ENCODE measurements around the gene PLOD1.

The PLOD1 gene

GRCh38 chr1:11979028-11979850, 44.7 kb downstream of the PLOD1 start:
- TF ChIP-seq, protein P1, sequence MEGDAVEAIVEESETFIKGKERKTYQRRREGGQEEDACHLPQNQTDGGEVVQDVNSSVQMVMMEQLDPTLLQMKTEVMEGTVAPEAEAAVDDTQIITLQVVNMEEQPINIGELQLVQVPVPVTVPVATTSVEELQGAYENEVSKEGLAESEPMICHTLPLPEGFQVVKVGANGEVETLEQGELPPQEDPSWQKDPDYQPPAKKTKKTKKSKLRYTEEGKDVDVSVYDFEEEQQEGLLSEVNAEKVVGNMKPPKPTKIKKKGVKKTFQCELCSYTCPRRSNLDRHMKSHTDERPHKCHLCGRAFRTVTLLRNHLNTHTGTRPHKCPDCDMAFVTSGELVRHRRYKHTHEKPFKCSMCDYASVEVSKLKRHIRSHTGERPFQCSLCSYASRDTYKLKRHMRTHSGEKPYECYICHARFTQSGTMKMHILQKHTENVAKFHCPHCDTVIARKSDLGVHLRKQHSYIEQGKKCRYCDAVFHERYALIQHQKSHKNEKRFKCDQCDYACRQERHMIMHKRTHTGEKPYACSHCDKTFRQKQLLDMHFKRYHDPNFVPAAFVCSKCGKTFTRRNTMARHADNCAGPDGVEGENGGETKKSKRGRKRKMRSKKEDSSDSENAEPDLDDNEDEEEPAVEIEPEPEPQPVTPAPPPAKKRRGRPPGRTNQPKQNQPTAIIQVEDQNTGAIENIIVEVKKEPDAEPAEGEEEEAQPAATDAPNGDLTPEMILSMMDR (IDR thresholded peaks at IDR 0.05) = no peak
- peaks cover 33% of the 10 kb centered on the region for H3K4me1 Mint-ChIP-seq

DNA sequence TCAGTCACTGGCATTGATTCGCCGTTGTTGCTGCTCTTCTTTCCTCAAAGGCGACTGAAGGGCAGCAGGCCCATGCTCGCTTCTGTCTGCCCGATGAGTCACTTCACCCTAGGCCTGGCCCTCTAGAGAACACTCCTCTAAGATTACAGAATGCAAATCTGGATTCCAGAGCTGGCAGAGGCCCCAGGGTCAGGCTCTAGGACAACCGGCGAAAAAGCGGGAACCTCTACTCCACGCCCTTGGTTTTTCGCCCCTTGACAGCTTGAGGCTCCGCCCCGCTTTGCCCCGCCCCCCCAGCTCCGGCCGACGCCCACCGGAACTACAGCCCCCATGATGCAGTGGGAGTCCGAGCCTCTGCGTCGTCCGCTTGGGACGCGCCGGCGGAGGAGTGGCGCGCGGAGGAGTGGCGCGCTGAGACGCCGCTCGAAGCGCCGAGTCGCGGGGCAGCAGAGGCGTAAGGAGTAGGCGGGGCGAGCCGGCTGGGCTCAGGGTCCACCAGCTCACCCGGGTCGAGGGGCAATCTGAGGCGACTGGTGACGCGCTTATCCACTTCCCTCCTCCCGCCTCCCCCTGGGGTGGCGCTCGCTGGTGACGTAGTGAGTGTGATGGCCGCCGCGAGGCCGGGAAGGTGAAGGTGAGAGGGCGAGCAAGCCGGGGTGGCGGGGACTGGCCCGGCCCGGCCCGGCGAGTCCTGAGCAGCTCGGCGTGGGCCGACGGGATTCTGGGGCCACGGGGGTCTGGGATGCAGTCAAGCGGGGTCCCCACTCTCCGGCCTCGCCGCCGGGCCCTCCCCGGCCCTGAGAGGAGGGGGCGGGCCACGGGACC, 45.5 kb downstream of the PLOD1 start, which contains the start of gene MFN2:
Gene MFN2, plus strand, starts transcription at position 594 of the 825 bp plus-strand sequence. CDS start 8,725 bp downstream, outside the sequence.
- TF ChIP-seq, protein P1 (IDR thresholded peaks at IDR 0.05) = no peak
- no peaks in the 10 kb centered on the region for H3K9me3 Mint-ChIP-seq
- H3K4me3 Mint-ChIP-seq = peak within 1 kb of the TSS; percentile 99
- peaks cover 31% of the 10 kb centered on the region for H3K36me3 Mint-ChIP-seq (ENCODE audit: low read depth)
- peaks cover 33% of the 10 kb centered on the region for H3K4me1 Mint-ChIP-seq
- peak; percentile 98 for DNase-seq
- H3K27me3 Mint-ChIP-seq (ENCODE audit: low read depth, poor library complexity) = no peaks in the 10 kb centered on the region
- H3K27ac Mint-ChIP-seq = peak within 1 kb of the TSS; percentile 99

More at GRCh38 chr1:11979028-11979850, 44.7 kb downstream of the PLOD1 start:
- H3K36me3 Mint-ChIP-seq (ENCODE audit: low read depth) = peaks cover 31% of the 10 kb centered on the region
- H3K27ac Mint-ChIP-seq = peak overlapping the region; percentile 73
- H3K9me3 Mint-ChIP-seq = no peaks in the 10 kb centered on the region
- peak overlapping the region; percentile 99 for H3K4me3 Mint-ChIP-seq
- no peak for DNase-seq
- no peaks in the 10 kb centered on the region for H3K27me3 Mint-ChIP-seq (ENCODE audit: low read depth, poor library complexity)

GRCh38 chr1:11980676-11980972, 46.1 kb downstream of the PLOD1 start:
- H3K4me1 Mint-ChIP-seq = peaks cover 33% of the 10 kb centered on the region
- peak overlapping the region; percentile 99 for H3K4me3 Mint-ChIP-seq
- H3K9me3 Mint-ChIP-seq = no peaks in the 10 kb centered on the region
- no peak for DNase-seq
- H3K27me3 Mint-ChIP-seq (ENCODE audit: low read depth, poor library complexity) = no peaks in the 10 kb centered on the region
- peak overlapping the region; percentile 99 for H3K27ac Mint-ChIP-seq
- peaks cover 26% of the 10 kb centered on the region for H3K36me3 Mint-ChIP-seq (ENCODE audit: low read depth)
- TF ChIP-seq, protein P1 (IDR thresholded peaks at IDR 0.05) = no peak

- Mint-ChIP-seq H3K9me3 (no peaks in the 10 kb centered on the region), H3K27ac (peak overlapping the region; percentile 68), H3K4me1 (peaks cover 33% of the 10 kb centered on the region), H3K27me3 (ENCODE audit: low read depth, poor library complexity) (peaks cover 2% of the 10 kb centered on the region), H3K36me3 (ENCODE audit: low read depth) (peaks cover 31% of the 10 kb centered on the region), H3K4me3 (peak overlapping the region; percentile 99)
- no peak for DNase-seq
- TF ChIP-seq, protein P1 (IDR thresholded peaks at IDR 0.05) = no peak
Observed at GRCh38 chr1:11981378-11982009, 47.0 kb downstream of the PLOD1 start.

- no peak for DNase-seq
- peak overlapping the region; percentile 99 for H3K4me3 Mint-ChIP-seq
- H3K36me3 Mint-ChIP-seq (ENCODE audit: low read depth) = peaks cover 29% of the 10 kb centered on the region
- peaks cover 33% of the 10 kb centered on the region for H3K4me1 Mint-ChIP-seq
- peaks cover 2% of the 10 kb centered on the region for H3K27me3 Mint-ChIP-seq (ENCODE audit: low read depth, poor library complexity)
- H3K9me3 Mint-ChIP-seq = no peaks in the 10 kb centered on the region
- TF ChIP-seq, protein P1 (IDR thresholded peaks at IDR 0.05) = no peak
- peak overlapping the region; percentile 68 for H3K27ac Mint-ChIP-seq
Observed at GRCh38 chr1:11982010-11982392, 47.5 kb downstream of the PLOD1 start.

All from nephron progenitor cell (in vitro differentiated cells).